Endothelial cell of umbilical vein (primary cell): Measurements from ENCODE around the gene UBE2L6. TPM values are rescaled to one million over a fixed set of nuclear protein-coding genes. Genes with fewer than 3 reads are reported as not detected.

ENCODE experiments used
- BruUV-seq: library from RNA; stranded (reverse); fragments of 400-500 nt; replicated peaks from 2 replicates; lab custom pipeline; 2021; lab: Mats Ljungman, UMichigan
- CTCF ChIA-PET: fragments of 300-600, 350-600 bp; sonication (Branson Sonifier 250); formaldehyde crosslinking; loops from one replicate; lab custom pipeline; 2021; ENCODE audit warnings: antibody characterized with exemption, inconsistent platforms; lab: Charles Lee
- POLR2A ChIA-PET: fragments of 300-600, 350-600 bp; sonication (Branson Sonifier 250); formaldehyde crosslinking; loops from one replicate; lab custom pipeline; 2021; ENCODE audit warnings: antibody characterized with exemption, inconsistent platforms; lab: Charles Lee
- DNase-seq: peaks from one replicate; pipeline ENCODE4 v3.0.0-alpha.2; 2011; ENCODE audit warnings: low read depth, low spot score
- FAIRE-seq: peaks from 2 replicates; lab custom pipeline; 2011; peaks lifted over from hg19 to GRCh38; lab: Jason Lieb, UNC
- H2AFZ ChIP-seq: 2 replicates; pipeline ENCODE4 v1.6.0; 2012; ENCODE audit warnings: low read depth, low read length, control low read depth, inconsistent platforms
- H3K27ac ChIP-seq: 2 replicates; pipeline ENCODE4 v1.5.1; 2011; ENCODE audit warnings: low read depth, mild to moderate bottlenecking, control low read depth, low read length, moderate library complexity; ENCODE audit not compliant: insufficient read depth
- H3K27me3 ChIP-seq, 2 experiments: 2 replicates each; pipeline versions ENCODE4 v1.6.0 to v1.6.1; 2011; ENCODE audit warnings: low read length in 2 of 2, mixed read lengths in 1 of 2; ENCODE audit not compliant: control insufficient read depth in 2 of 2, insufficient read depth in 2 of 2
- H3K36me3 ChIP-seq, 2 experiments: 2 replicates in 1 of 2; 3 replicates in 1 of 2; pipeline ENCODE4 v1.5.1; 2011; ENCODE audit warnings: low read length in 2 of 2, mild to moderate bottlenecking in 1 of 2, moderate library complexity in 1 of 2; ENCODE audit not compliant: control insufficient read depth in 2 of 2, insufficient read depth in 2 of 2; ENCODE audit errors: extremely low read depth in 1 of 2
- H3K4me1 ChIP-seq: 3 replicates; pipeline ENCODE4 v1.5.1; 2011; ENCODE audit warnings: mild to moderate bottlenecking, low read length; ENCODE audit not compliant: control insufficient read depth, insufficient read depth; ENCODE audit errors: extremely low read depth
- H3K4me2 ChIP-seq: 2 replicates; pipeline ENCODE4 v1.6.1; 2011; ENCODE audit warnings: low read length, control low read depth, mixed read lengths; ENCODE audit not compliant: insufficient read depth
- H3K4me3 ChIP-seq, 3 experiments: fragments of 200-600 bp in 1 of 3; sonication (generic), shearing (Covaris generic) in 1 of 3; replicated peaks in 1 of 3; 2 replicates each; pipeline ENCODE4 v1.5.1; 2011 to 2016; ENCODE audit warnings: control low read depth in 3 of 3, low read length in 3 of 3, mild to moderate bottlenecking in 2 of 3, inconsistent platforms in 1 of 3, low read depth in 1 of 3, moderate library complexity in 1 of 3; ENCODE audit not compliant: insufficient read depth in 1 of 3
- H3K79me2 ChIP-seq: 2 replicates; pipeline ENCODE4 v1.6.0; 2012; ENCODE audit warnings: low read length, inconsistent platforms; ENCODE audit not compliant: control insufficient read depth, insufficient read depth
- H3K9ac ChIP-seq: replicated peaks from 2 replicates; pipeline ENCODE3; 2011; ENCODE audit warnings: low read length, control low read depth; ENCODE audit not compliant: insufficient read depth; ENCODE audit errors: extremely low read depth
- H3K9me1 ChIP-seq: replicated peaks from 3 replicates; pipeline ENCODE4 v1.6.0; 2011; ENCODE audit warnings: mild to moderate bottlenecking, low read length; ENCODE audit not compliant: control insufficient read depth, insufficient read depth; ENCODE audit errors: extremely low read depth
- H3K9me3 ChIP-seq: replicated peaks from 2 replicates; pipeline ENCODE4 v1.5.1; 2012; ENCODE audit warnings: low read length, inconsistent platforms; ENCODE audit not compliant: control insufficient read depth, insufficient read depth
- H4K20me1 ChIP-seq: replicated peaks from 2 replicates; pipeline ENCODE3; 2011; ENCODE audit warnings: mild to moderate bottlenecking, low read length; ENCODE audit not compliant: control insufficient read depth, insufficient read depth; ENCODE audit errors: extremely low read depth
- CTCF ChIP-seq, 2 donors: IDR thresholded peaks; 1 replicate in 1 of 2; 2 replicates in 1 of 2; pipeline ENCODE4 v1.5.1; 2011; ENCODE audit warnings: low read length in 2 of 2, mild to moderate bottlenecking in 2 of 2, moderate library complexity in 2 of 2, control low read depth in 1 of 2, inconsistent platforms in 1 of 2, low read depth in 1 of 2; ENCODE audit not compliant: insufficient read depth in 1 of 2; ENCODE audit errors: extremely low read depth in 1 of 2
- EZH2 ChIP-seq: IDR thresholded peaks from 2 replicates; pipeline ENCODE4 v1.6.1; 2012; ENCODE audit warnings: borderline replicate concordance, low read depth, mild to moderate bottlenecking, moderate library complexity, low read length, inconsistent platforms; ENCODE audit not compliant: severe bottlenecking
- FOS ChIP-seq: IDR thresholded peaks from 2 replicates; pipeline ENCODE4 v1.6.1; 2011; ENCODE audit warnings: mild to moderate bottlenecking, low read length, moderate library complexity, borderline replicate concordance; ENCODE audit not compliant: insufficient read depth
- GATA2 ChIP-seq: IDR thresholded peaks from 2 replicates; pipeline ENCODE4 v1.7.0; 2011; ENCODE audit warnings: low read depth, mild to moderate bottlenecking, moderate library complexity, mixed read lengths, low read length; ENCODE audit not compliant: insufficient read length, insufficient read depth
- JUN ChIP-seq: IDR thresholded peaks from 2 replicates; pipeline ENCODE4 v1.6.1; 2011; ENCODE audit warnings: borderline replicate concordance, low read depth; ENCODE audit not compliant: insufficient read length, insufficient read depth
- MAX ChIP-seq: IDR thresholded peaks from 2 replicates; pipeline ENCODE4 v1.6.1; 2011; ENCODE audit not compliant: insufficient read depth, insufficient read length
- MYC ChIP-seq: IDR thresholded peaks from one replicate; pipeline ENCODE4 v1.6.1; 2011; ENCODE audit warnings: mild to moderate bottlenecking, low read depth, low read length
- POLR2A ChIP-seq: IDR thresholded peaks from 2 replicates; pipeline ENCODE4 v1.6.1; 2012; ENCODE audit warnings: low read depth, mild to moderate bottlenecking, control low read depth, low read length
- POLR2AphosphoS5 ChIP-seq: IDR thresholded peaks from 2 replicates; pipeline ENCODE4 v1.6.1; 2012; ENCODE audit warnings: low read depth, mild to moderate bottlenecking, control low read depth, low read length, moderate library complexity; ENCODE audit not compliant: insufficient read depth
- dilution Hi-C: fragments of 300-500 bp; cut with MboI; formaldehyde crosslinking; loops from one replicate; pipeline ENCODE4 v1.15.0; 2019; ENCODE audit warnings: low sequenced_read_pairs; ENCODE audit not compliant: extremely low pct_ligation_motif_present
- intact Hi-C: fragments of 100-400 bp; cut with micrococcal nuclease; formaldehyde crosslinking; loops from one replicate; pipeline ENCODE4 v1.10.0; 2022
- polyA plus RNA-seq, 4 experiments: library from polyadenylated mRNA; depleted of rRNA in 3 of 4; stranded (reverse) in 3 of 4; unstranded in 1 of 4; fragments of >200 nt; gene quantifications; 2 replicates each; pipeline versions ENCODE4 v1.2.1 to v1.2.3, GENCODE V29; 2011 to 2012; ENCODE audit warnings: missing spikeins in 1 of 4
- total RNA-seq: library from RNA; stranded (reverse); gene quantifications from 2 replicates; pipeline ENCODE4 v1.2.3, GENCODE V29; 2021

Gene UBE2L6
- total and polyA plus RNA-seq, 2 donors (not counting 3 experiments of a cell fraction or from before 2014, with no cell fraction given), result 22.3 to 25.2 TPM

- Histone ChIP-seq H3K27ac (no peak overlapping the region), H3K36me3 (no peaks in the 10 kb centered on the region), H3K9ac (peak overlapping the region; percentile 62), H3K9me1 (no peaks in the 10 kb centered on the region), H4K20me1 (no peaks in the 10 kb centered on the region), H3K9me3 (no peaks in the 10 kb centered on the region), H3K4me2 (peak overlapping the region; percentile 88), H3K4me1 (peaks cover 9% of the 10 kb centered on the region), H2AFZ (peak overlapping the region; percentile 94), H3K27me3 (no peaks in the 10 kb centered on the region), H3K4me3 (peak overlapping the region; percentile 64 to 79 (median 68)), H3K79me2 (no peaks in the 10 kb centered on the region)
- intact Hi-C loops, result loop anchor here (1.0 kb wide), 1 partner anchor 17 kb away; no protein-coding TSS in a partner anchor
- FAIRE-seq, result no peak
- no peak for DNase-seq
- ChIA-PET CTCF (interaction anchor here (0.9 to 9.0 kb wide), 7 partner anchors 11 to 128 kb away, joined by 3 to 166 read pairs (median 9); partner anchors contain the start of genes RTN4RL2 and TIMM10), POLR2A (no interaction called here)
- dilution Hi-C loops, result no loop called here
- TF ChIP-seq MYC (no peak), POLR2A (no peak), MAX (no peak), FOS (no peak), CTCF (IDR thresholded peaks at IDR 0.05; ENCODE audit: extremely low read depth in 1 of 2, insufficient read depth in 1 of 2, low read depth in 1 of 2, low read length in 2 of 2) (no peak), JUN (no peak), EZH2 (no peak), POLR2AphosphoS5 (no peak), GATA2 (no peak)
- BruUV-seq, result no TSS peak
These were observed 51.4 kb downstream of the UBE2L6 start for GRCh38 chr11:57516061-57516443.
